ENCODE data around the gene BABAM1.

The BABAM1 gene

GRCh38 chr19:17256130-17256529 is 11.1 kb upstream of the BABAM1 start:
- TF ChIP-seq, protein P1, sequence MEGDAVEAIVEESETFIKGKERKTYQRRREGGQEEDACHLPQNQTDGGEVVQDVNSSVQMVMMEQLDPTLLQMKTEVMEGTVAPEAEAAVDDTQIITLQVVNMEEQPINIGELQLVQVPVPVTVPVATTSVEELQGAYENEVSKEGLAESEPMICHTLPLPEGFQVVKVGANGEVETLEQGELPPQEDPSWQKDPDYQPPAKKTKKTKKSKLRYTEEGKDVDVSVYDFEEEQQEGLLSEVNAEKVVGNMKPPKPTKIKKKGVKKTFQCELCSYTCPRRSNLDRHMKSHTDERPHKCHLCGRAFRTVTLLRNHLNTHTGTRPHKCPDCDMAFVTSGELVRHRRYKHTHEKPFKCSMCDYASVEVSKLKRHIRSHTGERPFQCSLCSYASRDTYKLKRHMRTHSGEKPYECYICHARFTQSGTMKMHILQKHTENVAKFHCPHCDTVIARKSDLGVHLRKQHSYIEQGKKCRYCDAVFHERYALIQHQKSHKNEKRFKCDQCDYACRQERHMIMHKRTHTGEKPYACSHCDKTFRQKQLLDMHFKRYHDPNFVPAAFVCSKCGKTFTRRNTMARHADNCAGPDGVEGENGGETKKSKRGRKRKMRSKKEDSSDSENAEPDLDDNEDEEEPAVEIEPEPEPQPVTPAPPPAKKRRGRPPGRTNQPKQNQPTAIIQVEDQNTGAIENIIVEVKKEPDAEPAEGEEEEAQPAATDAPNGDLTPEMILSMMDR (IDR thresholded peaks at IDR 0.05; ENCODE audit: low read depth, low read length), result no peak
- DNase-seq, result no peak
- H3K36me3 ChIP-seq, result no peaks in the 10 kb centered on the region
- H3K27me3 ChIP-seq (ENCODE audit: insufficient read depth, low read depth, severe bottlenecking), result no peaks in the 10 kb centered on the region
- peaks cover 25% of the 10 kb centered on the region for H3K9me3 ChIP-seq (ENCODE audit: severe bottlenecking)
- no peak overlapping the region for H3K4me3 ChIP-seq (ENCODE audit: low read depth, low read length)
- no peak overlapping the region for H3K27ac ChIP-seq

DNA sequence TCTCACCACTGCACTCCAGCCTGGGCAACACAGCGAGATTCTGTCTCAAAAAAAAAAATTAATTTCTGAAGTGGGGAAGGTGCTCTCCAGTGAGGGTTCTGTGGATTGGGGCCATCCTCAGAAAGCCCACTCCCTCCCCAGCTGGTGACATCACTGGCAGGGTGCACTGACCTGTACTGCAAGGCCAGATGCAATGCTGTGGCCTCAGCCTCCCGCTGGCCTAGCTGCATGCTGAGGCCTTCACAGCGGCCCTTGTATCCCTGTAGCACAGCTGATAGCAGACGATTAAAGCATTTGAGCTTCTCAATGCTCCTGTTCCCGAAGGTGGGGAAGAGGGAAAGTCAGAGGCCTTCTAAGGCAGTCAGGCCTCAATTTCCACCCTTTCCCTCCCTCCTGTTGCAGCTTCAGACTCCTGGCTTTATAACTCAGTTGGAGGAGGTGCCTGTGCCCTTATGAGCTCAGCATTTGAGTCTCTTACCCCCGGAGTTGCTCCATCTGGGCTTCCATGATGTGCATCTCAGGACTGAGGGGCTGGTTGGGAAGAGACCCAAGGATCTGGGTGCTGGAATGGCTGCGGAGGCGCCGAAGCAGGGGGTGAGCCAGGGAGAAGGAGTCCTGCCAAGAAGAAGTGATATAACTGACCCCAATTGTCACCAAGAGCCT is 8.0 kb upstream of the BABAM1 start:
- no peak overlapping the region for H3K4me3 ChIP-seq (ENCODE audit: low read depth, low read length)
- H3K9me3 ChIP-seq (ENCODE audit: severe bottlenecking), result peaks cover 25% of the 10 kb centered on the region
- no peak for DNase-seq
- no peaks in the 10 kb centered on the region for H3K36me3 ChIP-seq
- H3K27me3 ChIP-seq (ENCODE audit: insufficient read depth, low read depth, severe bottlenecking), result no peaks in the 10 kb centered on the region
- no peak overlapping the region for H3K27ac ChIP-seq
- TF ChIP-seq, protein P1 (IDR thresholded peaks at IDR 0.05; ENCODE audit: low read depth, low read length), result no peak

GRCh38 chr19:17259934-17260333 is 7.3 kb upstream of the BABAM1 start:
- no peak for DNase-seq
- Histone ChIP-seq H3K36me3 (no peaks in the 10 kb centered on the region), H3K4me3 (ENCODE audit: low read depth, low read length) (no peak overlapping the region), H3K9me3 (ENCODE audit: severe bottlenecking) (peaks cover 25% of the 10 kb centered on the region), H3K27ac (no peak overlapping the region), H3K27me3 (ENCODE audit: insufficient read depth, low read depth, severe bottlenecking) (no peaks in the 10 kb centered on the region)
- TF ChIP-seq, protein P1 (IDR thresholded peaks at IDR 0.05; ENCODE audit: low read depth, low read length), result no peak

GRCh38 chr19:17260842-17261325 is 6.4 kb upstream of the BABAM1 start:
- Histone ChIP-seq H3K27ac (peak overlapping the region; percentile 87), H3K27me3 (ENCODE audit: insufficient read depth, low read depth, severe bottlenecking) (no peaks in the 10 kb centered on the region), H3K9me3 (ENCODE audit: severe bottlenecking) (peaks cover 25% of the 10 kb centered on the region), H3K4me3 (ENCODE audit: low read depth, low read length) (no peak overlapping the region), H3K36me3 (no peaks in the 10 kb centered on the region)
- TF ChIP-seq, protein P1 (IDR thresholded peaks at IDR 0.05; ENCODE audit: low read depth, low read length), result peak; percentile 97
- DNase-seq, result peak; percentile 95

DNA sequence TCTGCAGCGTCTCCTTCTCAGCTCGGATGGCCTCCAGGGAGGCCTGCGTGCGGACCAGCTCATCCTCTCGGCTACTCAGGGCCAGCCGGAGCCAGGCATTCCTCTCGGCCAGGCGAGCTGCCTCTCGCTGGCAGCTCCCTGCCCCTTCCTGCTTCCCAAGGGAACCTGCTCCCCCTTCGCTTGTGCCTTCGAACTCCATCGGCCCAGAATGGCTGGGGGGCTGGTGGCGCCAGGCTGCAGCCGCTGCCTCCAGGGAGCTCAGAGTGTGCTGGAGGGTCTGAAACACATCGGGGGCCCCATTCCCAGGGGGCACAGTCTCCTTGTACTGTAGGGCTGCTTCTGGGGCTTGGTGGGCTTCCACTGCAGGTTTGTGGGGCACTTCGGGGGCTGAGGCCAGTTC is 4.7 kb upstream of the BABAM1 start:
- DNase-seq, result no peak
- no peaks in the 10 kb centered on the region for H3K27me3 ChIP-seq (ENCODE audit: insufficient read depth, low read depth, severe bottlenecking)
- H3K4me3 ChIP-seq (ENCODE audit: low read depth, low read length), result no peak overlapping the region
- H3K36me3 ChIP-seq, result no peaks in the 10 kb centered on the region; the same call in 1 of the 2 replicates
- TF ChIP-seq, protein P1 (IDR thresholded peaks at IDR 0.05; ENCODE audit: low read depth, low read length), result no peak
- H3K27ac ChIP-seq, result no peak overlapping the region
- peaks cover 25% of the 10 kb centered on the region for H3K9me3 ChIP-seq (ENCODE audit: severe bottlenecking)

Data from WERI-Rb-1 (cell line).